Measurements from ENCODE around the gene METTL6. TPM values are rescaled to one million over a fixed set of nuclear protein-coding genes. Genes with fewer than 3 reads are reported as not detected.

METTL6 gene
- total RNA-seq, 1 experiment from 2014 or later: 25.6 TPM

DNA sequence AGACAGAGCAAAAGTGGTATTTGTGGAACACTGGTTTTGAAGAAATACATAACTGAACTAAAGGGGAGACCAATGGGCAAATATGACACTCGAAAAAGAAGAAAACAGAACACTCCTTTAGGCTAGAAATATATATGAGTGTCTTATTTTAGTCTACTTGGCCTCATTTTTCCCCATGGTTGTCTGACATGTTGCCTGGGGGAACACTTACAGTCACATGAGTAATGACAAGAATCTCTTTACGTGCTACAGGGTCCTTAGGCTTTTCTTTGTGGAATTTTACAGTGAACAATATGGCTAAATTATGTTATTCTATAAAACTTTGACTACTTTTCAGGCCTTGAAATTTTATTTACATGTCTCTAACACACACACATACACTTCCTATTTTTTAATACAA is 17.6 kb downstream of the METTL6 start:
- H2AFZ ChIP-seq (ENCODE audit: low read length): no peak overlapping the region
- no peaks in the 10 kb centered on the region for H3K79me2 ChIP-seq (ENCODE audit: insufficient read depth, low read length)
- no peak overlapping the region for H3K9ac ChIP-seq (ENCODE audit: extremely low read depth, insufficient read length, low read length)
- no peak overlapping the region for H3K27ac Mint-ChIP-seq
- H2AK5ac ChIP-seq (ENCODE audit: insufficient read length, low read length): no peak overlapping the region
- H3K14ac ChIP-seq (ENCODE audit: insufficient read depth, low read length): no peak overlapping the region
- no peaks in the 10 kb centered on the region for H4K20me1 ChIP-seq (ENCODE audit: control insufficient read depth, insufficient read depth, insufficient read length)
- no peak overlapping the region for H3K18ac ChIP-seq (ENCODE audit: insufficient read length, low read depth, low read length)
- H3K27me3 ChIP-seq (ENCODE audit: insufficient read depth, low read length): no peaks in the 10 kb centered on the region
- no peak overlapping the region for H4K91ac ChIP-seq (ENCODE audit: insufficient read length, low read depth, low read length)
- no peaks in the 10 kb centered on the region for H3K79me1 ChIP-seq (ENCODE audit: insufficient read depth, low read depth, low read length, poor library complexity, severe bottlenecking)
- no peaks in the 10 kb centered on the region for H3K27me3 Mint-ChIP-seq (ENCODE audit: low read depth)
- H3K4me2 ChIP-seq (ENCODE audit: insufficient read depth, insufficient read length, low read length): no peak overlapping the region
- H4K8ac ChIP-seq (replicated peaks; ENCODE audit: insufficient read length, low read depth, low read length): no peak overlapping the region
- no peak overlapping the region for H2BK15ac ChIP-seq (ENCODE audit: low read depth, low read length)
- H3K9me3 Mint-ChIP-seq: no peaks in the 10 kb centered on the region
- H3K56ac ChIP-seq (ENCODE audit: insufficient read length, low read depth, low read length): no peak overlapping the region
- no CpG with 5 or more reads among the region's 2 CpGs for WGBS (ENCODE audit: extremely low coverage, insufficient read length, low lambda C conversion rate)
- no peaks in the 10 kb centered on the region for H3K4me1 Mint-ChIP-seq
- no peak overlapping the region for H2BK12ac ChIP-seq (ENCODE audit: insufficient read length, low read depth, low read length)
- peaks cover 4 to 45% (median 36%) of the 10 kb centered on the region in 3 experiments; a peak in 6 of 7 replicates for H3K36me3 Mint-ChIP-seq (ENCODE audit: insufficient read depth in 1 of 3, low read depth in 3 of 3)
- no peak overlapping the region for H2BK5ac ChIP-seq (ENCODE audit: insufficient read length, low read length)
- no peaks in the 10 kb centered on the region for H3K4me1 ChIP-seq (ENCODE audit: insufficient read depth, low read length)
- H3K23me2 ChIP-seq (ENCODE audit: insufficient read length, low read depth, low read length, poor library complexity, severe bottlenecking): no peaks in the 10 kb centered on the region
- H2BK20ac ChIP-seq (ENCODE audit: low read depth, low read length, poor library complexity, severe bottlenecking): no peak overlapping the region
- H3T11ph ChIP-seq (ENCODE audit: low read length): no peak overlapping the region
- no peak for DNase-seq
- H2BK120ac ChIP-seq (ENCODE audit: low read depth, low read length, poor library complexity, severe bottlenecking): no peak overlapping the region
- H3K4me3 Mint-ChIP-seq: no peak overlapping the region
- H3K27ac ChIP-seq (ENCODE audit: insufficient read length, low read depth, low read length): no peak overlapping the region
- no peak overlapping the region for H3K23ac ChIP-seq (ENCODE audit: insufficient read length, low read depth, low read length)
- no peak overlapping the region for H4K5ac ChIP-seq (ENCODE audit: insufficient read length, low read depth, low read length)
- H3K9me3 ChIP-seq (ENCODE audit: control insufficient read depth, low read depth, low read length): no peaks in the 10 kb centered on the region
- TF ChIP-seq, protein P1, sequence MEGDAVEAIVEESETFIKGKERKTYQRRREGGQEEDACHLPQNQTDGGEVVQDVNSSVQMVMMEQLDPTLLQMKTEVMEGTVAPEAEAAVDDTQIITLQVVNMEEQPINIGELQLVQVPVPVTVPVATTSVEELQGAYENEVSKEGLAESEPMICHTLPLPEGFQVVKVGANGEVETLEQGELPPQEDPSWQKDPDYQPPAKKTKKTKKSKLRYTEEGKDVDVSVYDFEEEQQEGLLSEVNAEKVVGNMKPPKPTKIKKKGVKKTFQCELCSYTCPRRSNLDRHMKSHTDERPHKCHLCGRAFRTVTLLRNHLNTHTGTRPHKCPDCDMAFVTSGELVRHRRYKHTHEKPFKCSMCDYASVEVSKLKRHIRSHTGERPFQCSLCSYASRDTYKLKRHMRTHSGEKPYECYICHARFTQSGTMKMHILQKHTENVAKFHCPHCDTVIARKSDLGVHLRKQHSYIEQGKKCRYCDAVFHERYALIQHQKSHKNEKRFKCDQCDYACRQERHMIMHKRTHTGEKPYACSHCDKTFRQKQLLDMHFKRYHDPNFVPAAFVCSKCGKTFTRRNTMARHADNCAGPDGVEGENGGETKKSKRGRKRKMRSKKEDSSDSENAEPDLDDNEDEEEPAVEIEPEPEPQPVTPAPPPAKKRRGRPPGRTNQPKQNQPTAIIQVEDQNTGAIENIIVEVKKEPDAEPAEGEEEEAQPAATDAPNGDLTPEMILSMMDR (conservative IDR thresholded peaks at IDR 0.05): no peak
- no peak overlapping the region for H3K4ac ChIP-seq (ENCODE audit: low read depth, low read length)
